ENCODE results near the gene XYLT1.

XYLT1 gene

DNA sequence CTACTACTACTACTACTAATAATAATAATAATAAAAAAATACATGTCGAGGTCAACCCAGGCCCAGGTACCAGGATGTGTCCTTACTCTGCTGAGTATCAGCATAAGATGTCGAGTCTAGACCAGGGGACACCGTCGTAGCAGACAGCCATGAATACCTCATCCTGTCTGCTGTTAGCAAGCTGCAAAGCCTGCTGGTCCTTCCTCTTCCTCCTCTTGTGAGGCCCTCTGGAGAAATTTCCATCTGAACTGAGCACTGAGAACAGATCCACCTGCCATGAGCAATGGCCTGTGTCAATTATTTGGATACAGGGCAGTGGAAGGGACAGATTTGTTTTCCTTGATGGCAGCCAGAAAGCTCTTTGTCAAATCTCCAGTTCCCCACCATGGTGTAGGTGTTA, 168.5 kb downstream of the XYLT1 start:
- DNase-seq, result no peak

DNA sequence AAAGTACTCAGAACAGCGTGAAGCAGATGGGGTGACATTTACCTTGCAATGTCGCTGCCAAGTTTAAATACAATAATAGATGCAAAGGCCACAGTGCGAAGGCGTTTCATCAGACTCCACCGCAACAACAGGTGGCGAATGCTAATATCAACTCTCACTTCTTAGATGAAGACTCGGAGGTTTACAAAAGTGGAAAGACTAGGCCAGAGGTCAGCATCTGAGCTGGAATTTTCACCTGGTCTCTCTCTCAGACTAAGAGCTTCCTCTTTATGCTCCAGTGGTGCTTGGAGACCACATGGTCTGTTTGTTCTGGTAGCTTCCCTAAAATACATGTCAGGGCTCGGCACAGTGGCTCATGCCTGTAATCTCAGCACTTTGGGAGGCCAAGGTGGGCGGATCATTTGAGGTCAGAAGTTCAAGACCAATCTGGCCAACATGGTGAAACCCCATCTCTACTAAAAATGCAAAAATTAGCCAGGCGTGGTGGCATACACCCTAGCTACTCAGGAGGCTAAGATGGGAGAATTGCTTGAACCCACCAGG, 169.1 kb downstream of the XYLT1 start:
- no peak for DNase-seq

DNA sequence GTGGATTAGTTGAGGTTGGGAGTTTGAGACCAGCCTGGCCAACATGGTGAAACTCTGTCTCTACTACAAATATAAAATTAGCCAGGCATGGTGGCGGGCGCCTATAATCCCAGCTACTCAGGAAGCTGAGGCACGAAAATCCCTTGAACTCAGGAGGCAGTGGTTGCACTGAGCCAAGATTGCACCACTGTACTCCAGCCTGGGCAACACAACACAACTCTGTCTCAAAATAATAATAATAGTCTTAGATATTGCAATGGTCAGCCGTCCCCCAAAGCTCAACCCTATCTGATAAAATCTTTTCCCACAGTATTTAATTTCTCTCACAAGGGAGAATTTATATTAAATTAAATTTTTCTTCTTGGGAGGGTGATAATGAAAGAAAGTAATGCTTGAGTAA, 169.6 kb downstream of the XYLT1 start:
- DNase-seq, result no peak

DNA sequence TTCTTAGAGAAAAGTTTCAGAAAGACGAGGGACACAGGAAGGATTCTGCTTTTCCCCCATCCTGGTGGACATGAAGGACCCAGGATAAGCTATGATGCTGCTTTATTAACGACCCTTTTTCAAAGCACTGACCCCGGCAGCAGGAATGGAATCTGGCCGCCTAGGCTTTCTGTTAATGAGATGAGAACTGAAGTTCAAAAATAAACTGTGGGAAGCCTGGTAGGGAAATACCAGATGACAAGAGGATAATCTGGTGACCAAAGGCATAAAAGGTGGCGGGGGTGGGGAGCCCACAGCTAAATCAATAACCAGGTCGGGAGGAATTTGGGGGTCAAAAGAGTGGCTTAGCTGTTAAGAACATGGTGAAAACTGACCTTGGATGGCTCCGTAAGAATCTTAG, 171.0 kb downstream of the XYLT1 start:
- DNase-seq, result no peak

DNA sequence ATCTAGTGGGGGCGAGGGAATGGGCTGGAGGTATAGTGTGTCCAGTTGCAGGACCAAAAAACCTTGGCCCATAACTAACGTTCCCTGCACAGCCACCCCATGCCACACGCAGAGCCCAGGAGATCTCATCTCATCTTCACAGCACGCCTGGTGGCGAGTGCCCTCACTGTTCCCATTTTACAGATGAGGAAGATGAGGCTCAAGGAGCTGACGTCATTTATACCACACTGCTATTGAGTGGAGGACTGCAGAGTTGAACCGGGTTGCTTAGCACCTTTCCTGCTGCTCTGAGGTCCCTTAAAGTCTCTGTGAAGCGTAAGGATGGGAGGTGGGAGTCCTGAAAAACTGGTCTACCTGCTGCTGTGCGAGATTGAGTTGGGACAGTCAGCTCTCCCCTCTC, 172.5 kb downstream of the XYLT1 start:
- no peak for DNase-seq

DNA sequence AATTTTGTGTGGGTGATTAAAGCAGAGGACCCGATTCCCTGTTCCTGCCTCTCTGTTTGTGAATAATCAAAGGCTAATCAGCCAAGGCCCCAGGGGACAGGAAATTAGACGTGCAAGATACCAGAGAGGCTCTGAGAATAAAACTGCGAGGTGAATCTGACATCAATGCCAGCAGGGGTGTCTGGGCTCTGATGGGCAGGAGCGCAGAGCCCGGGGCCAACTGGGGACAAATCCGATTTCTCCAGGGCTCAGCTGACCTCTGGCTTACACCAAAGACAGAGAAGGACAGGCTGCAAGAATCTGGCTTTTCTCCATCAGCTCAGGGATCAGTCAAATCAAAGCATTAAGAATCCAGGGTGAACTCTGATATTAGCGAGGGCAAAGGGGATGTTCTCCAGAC, 174.3 kb downstream of the XYLT1 start:
- DNase-seq, result no peak

DNA sequence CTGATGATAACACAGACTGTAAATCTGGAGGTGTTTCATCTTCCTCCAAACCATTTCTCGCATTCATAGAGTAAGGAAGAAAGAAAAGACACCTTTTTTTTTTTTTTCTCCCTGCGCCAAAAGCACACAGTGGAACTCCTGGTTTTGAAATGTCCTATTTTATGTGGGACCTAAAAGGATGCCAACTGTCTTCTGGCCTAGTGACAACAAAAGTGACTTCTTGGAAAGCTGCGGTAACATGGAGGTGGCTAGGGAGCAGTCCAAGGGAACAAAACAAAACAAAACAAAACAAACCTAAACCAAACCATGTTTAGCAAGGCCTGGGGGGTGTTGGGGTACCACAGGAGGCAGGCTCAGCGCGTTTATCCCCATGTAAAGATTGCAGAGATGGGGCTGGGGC, 174.8 kb downstream of the XYLT1 start:
- DNase-seq, result no peak

DNA sequence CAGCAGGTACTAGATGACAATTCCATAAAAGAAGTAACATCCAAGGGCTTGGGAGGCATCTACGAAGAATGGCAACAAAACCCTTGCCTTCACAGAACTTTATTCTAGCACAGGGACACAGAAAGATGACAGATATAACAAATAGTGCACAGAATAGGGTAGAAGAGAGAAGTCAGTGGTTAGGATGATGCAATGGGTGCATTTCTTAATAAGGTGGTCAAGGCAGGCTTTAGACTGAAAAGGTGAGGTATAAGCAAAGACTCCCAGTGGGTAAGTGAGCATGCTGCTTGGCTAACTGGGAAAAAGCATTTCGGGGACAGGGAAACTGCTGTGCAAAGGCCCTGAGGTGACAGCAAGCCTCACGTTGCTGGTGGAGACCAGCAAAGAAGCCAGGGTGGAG, 175.9 kb downstream of the XYLT1 start:
- DNase-seq, result no peak

DNA sequence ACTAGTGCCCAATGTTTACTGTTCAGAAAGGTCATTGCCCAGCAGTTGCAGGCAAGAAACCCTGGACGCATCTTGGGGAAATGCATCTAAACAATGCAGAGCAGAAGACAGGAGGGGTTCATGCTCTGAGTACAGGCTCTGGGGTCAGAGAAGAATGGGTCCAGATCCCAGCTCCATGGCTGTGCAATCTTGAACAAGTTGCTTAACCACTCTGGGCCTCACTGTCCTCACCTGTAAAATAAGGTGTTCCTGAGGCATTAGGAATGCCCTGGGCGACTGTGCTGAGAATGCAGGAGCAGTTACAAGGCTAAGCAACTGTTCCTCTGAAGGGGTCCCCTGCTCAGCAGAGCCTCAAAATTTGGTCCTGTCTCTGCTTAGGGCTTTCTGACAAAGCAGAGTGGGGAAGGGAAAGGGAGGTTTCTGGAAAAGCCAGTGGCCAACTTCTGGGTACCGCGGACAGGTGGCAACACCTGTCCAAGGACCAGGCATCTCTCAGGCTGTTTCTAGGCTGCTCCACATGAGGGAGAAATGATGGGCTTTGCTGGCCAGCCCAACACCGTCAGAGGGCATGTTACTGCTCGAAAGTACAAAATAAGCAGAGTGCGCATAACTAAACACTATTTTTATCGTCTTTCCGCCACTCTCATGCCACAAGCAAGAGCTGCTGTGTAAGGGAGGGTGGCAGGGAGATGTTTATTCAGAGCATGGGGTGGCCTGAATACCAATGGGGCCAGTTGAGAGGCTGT, 176.8 kb downstream of the XYLT1 start:
- DNase-seq, result no peak

DNA sequence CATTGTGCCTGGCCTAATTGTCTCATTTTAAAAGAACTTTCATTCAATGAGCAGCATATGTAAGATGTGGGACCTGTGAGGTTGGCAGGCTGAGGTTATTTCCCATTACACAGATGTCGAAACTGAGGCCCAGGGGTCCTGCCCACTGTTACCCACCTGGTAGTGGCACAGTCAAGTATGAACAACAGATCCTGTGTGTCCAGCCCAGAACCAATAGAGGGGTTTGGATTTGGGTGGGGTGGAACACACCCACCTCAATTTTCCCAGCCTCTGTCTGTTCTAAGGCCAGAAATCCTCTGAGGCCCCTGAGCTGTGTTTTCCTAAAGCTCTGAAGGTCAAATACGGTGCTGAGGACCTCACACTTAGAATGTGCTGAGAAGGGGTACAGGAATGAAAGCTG, 179.5 kb downstream of the XYLT1 start:
- no peak for DNase-seq

DNA sequence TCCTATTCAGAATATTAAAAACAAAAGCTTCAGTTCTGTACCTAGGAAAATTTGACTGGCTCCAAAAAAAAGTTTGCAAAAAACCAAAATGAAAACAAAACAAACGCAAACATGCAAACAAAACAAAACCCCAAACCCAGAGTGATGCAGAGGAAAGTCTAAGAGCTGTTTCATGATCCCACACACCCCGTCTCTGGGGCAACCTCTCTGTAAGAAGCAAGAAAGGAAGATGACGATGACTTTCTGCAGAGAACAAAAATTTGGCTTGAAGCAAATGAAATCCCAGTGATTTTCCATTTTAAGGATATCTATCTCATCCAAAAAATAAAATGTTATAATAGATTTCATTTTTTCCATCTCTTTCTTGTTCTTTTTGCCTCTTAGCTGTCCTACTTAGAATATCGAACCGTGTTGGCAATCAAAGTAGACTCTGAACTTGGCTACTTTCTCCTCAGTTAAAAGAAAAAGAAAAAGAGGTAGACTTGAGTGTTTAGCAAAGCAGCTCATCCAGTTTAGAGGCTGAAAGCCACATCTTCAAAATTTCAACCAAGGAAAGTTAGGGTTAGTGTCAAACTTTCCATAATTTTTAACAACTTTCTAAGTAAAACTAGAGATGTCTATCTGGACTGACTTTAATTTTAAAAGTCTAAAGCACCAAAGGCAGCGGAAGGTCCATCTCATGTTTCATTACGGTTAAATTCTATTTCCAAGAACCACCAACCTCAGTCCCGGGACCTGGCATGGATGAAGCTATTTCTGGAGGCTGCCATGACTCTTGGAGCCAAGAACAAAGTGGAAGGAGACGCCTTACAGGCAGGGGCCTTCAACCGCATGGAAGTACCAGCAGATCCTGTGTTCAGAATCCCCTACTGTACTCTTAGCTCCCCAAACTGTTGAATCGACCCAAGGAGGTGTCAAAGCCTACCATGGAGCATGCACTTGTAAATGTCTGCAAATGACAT, 180.8 kb downstream of the XYLT1 start:
- no peak for DNase-seq

DNA sequence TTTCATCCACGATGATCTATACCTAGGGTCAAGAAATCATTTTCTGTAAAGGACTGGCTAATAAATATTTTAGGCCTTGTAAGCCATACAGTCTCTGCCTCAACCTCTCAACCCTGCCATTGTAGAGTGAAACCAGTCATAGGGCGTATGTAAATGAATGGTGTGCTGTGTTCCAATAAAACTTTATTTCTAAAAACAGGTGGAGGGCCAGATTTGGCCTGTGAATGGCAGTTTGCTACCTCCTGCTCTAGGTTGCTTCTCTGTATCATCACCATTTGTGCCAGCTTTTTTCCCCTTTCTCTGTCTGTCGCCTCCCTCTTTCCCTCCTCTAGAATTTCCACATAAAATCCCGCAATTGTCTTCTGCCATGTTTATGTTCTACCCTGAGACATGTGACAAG, 181.7 kb downstream of the XYLT1 start:
- DNase-seq, result no peak

DNA sequence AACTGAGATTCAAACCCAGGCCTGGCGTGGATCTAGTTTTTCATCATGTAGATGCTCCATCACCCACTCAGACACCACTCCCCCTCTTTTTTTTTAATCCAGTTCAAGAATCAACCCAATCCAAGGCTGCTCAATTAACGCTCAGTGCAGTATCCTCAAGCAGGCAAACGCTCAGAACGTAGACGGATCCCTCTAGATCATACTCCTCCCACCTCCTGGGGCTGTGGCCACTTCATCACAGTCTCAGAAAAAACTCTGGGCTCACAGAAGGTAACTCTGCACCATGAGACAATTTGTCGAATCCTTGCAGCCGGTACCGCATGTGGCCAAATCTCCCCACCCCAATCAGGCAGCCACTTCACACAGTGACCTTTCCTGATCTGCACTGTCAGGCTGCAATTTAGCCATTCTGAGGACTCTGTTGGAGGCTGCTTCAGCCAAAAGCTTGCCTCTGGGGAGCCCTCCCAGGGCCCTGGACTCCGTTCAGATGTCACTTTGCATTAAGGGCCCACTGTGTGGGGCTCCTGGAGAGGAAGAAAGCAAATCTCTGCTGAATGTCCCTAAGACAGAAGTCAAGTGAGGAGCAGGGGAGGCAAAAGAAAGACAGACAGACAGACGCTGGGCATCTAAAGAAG, 183.5 kb downstream of the XYLT1 start:
- DNase-seq, result peak; percentile 87

DNA sequence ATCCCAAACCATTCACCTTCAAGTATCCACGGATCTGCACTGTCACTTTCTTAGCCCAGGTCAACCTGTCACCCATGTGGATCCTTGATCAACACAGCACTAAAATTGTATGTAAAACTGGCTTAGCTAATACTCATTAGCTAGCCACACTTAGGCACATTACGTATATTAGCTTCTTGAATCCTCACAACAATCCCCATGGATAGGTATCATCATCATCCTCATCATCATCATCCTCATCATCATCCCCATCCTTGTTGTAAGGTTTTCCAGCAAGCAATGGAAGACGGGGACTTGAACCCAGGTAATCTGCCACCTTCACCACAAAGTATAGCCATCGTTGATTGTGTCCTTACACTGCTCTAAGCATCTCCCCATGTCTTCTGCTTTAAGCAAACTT, 184.3 kb downstream of the XYLT1 start:
- no peak for DNase-seq

DNA sequence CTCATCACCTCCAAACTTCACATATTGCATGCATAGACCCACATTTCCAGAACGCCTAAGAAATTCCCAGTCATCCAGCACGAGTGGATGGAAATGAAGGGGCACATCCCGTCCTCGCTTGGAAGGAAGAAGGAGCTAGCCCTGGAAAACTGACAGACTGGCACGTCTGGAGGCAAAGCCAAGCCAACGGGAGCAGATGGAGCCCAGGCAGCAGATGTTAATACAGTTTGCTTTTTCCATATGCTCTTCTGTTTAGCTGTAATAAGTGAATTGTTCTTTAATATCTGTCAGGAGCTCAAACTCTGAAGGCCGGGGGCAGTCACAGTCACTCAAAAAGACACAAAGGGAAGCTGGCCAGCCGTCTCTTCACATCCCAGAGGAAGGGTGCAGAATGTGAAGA, 187.7 kb downstream of the XYLT1 start:
- DNase-seq, result no peak

DNA sequence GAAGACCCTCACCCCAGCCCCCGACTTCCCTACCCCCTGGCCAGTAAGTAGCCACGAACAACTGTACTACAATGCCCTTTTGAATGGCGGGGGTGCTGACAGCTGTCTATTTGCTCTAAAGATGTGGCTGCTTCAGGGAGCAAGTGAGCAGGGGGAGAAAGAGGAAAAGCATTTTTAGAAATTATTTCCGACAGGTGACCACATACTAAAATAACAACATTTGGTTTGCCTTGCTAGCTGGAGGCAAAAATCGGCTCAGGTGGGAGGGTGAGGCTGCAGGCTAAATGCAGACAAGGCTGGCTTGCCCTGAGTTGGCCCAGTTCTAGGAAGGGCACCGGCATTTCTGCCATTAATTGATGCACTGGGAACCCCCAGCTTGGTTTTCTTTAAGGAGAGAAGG, 188.5 kb downstream of the XYLT1 start:
- no peak for DNase-seq

DNA sequence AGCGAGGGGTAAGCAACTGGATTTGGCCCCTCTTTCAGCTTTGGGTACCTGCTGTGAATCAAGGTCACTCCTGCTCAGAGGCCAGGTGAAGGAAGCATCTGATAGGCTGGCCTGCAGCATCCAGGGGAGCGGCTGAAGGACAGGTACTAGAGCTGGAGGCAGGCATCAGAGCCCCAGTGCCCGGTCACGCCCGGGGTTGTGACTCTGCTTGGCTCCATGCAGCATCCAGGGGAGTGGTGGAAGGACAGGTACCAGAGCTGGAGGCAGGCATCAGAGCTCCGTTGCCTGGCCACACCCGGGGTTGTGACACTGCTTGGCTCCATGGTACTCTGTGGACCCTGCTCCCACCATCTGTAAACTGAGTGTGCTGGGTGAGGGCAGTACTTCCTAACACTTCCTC, 189.7 kb downstream of the XYLT1 start:
- no peak for DNase-seq

DNA sequence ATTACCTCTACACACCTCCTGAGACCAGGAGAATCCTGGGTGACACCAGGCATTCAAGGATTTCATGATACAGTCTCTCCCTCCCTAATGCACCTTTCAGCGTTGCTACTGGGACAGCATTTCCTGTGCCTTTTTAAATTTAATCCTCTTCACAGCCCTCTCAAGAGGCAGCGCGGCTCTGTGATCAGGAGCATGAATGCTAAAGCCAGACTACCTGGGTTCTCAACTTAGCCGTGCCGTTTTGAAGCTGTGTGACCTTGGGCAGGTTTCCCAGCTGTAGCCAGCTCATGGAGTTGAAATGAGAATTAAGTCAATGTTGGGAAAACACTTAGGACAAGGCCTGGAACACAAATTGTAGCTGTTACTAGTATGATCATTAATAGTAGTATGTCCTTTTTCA, 191.8 kb downstream of the XYLT1 start:
- DNase-seq, result no peak

DNA sequence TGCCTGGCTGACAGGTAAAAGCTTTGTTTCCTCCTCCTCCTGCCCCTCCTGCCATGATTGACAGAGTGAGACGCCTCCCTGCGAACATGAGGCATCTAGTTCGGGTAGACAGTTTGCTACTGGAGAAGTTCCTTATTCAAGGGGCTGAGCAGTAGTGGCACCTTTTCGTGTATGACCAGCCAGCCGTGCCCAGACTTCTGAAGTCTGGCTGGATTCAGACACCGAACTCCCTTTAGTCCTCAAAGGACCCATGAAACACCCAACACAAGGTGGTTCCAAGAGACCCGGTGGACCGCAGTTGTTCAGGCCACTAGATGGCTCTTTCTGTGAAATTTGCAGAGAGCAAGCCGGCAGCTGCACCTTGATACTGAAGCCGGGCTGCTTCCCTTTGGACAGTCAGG, 192.8 kb downstream of the XYLT1 start:
- no peak for DNase-seq

DNA sequence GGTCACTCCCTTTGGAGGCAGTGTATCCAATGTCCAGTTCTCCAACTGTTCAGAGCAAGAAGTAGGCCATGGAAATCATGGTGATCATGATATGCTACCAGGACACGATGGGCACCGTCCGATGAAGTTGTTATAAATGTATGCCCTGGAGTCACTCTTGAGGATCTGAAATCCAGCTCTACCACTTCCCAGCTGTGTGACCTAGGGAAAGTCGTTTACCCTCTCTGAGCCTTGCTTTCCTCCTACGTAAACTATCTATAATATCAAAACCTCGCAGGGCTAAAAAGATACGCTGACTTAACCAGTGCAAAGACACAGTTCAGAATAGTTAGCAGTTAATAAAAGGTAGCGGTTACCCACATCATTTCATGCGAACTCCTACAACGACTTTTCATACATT, 194.2 kb downstream of the XYLT1 start:
- no peak for DNase-seq

DNA sequence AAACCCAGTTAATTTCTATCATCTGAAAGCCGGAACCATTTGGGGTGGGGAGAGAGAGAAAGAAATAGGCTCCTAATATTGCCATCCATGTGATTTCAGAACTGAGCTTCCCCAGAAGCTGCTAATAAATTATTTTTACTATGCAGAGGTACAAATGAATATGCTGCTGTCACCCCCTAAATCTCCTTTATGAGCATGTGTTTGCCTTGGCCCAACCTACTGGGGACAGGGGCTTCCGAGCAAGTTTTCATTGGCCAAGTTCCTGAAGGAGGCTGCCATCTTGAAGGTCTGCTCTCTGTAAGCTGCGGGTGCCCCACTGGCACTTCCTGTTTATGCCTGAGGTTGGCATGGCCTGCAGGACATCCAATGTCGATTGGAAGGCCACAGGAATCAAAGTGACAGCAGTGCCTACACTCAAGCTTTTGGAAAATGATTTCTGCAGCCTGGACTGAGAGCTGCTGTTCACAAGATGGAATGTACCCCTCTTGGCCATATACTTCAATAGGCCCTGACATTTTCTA, 194.7 kb downstream of the XYLT1 start:
- no peak for DNase-seq

DNA sequence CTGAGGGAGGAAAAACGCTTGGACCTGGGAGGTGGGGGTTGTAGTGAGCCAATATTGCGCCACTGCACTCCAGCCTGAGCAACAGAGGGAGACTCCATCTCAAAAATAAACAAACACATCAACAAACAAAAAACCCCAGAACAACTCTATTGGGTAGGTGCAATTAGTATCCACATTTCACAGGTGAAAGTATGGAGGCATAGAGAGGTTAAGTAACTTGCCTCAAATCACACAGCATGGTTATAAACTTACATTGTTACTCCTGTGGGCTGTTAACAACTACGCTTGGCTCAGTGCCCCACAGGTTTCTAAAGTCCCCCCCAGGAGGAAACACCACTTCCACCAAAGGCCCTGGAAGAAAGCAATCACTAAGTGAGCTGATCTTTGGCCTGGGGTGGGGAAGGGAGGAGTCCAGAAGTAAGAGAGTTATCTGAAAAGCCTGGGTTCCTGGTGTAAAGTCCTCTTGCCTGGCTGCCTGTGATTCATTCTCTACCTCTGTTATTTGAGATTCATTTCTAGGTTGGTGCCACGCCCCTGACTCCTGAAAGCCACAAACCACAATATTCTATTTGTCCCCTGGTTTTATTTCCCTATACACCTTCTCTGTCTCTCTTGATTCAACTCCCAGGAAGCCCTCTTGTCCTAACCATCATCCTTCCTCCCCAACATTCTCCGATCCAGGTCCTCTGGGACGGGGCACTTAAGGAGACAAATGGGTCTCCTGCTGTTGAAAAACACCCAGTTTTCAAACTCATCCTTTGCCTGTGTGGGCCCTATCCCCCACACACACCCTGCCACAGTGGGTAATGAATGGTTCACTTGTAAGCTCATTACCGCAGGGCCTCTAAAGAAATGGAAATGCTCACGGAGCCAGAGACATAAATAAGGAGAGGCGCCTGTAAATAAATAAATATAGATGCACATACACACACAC, 195.4 kb downstream of the XYLT1 start:
- peak; percentile 56 for DNase-seq
